ENCODE results near the gene ABCC3.

The ABCC3 gene

GRCh38 chr17:50630524-50631194, 4.0 kb upstream of the ABCC3 start:
- no peak for DNase-seq

GRCh38 chr17:50631195-50631907, 3.3 kb upstream of the ABCC3 start:
- DNase-seq = peak; percentile 65

- no peak for DNase-seq
These were observed 2.6 kb upstream of the ABCC3 start for GRCh38 chr17:50631908-50632571.

GRCh38 chr17:50632637-50633036, 2.0 kb upstream of the ABCC3 start:
- DNase-seq = no peak

GRCh38 chr17:50633683-50634082, 998 bp upstream of the ABCC3 start:
- DNase-seq = no peak

GRCh38 chr17:50634915-50635731, 442 bp downstream of the ABCC3 start:
- DNase-seq = no peak

- no peak for DNase-seq
These were observed 976 bp downstream of the ABCC3 start for GRCh38 chr17:50635732-50635981.

- DNase-seq = no peak
These were observed 1.5 kb downstream of the ABCC3 start for GRCh38 chr17:50635982-50636803.

- DNase-seq = no peak
These were observed 2.1 kb downstream of the ABCC3 start for GRCh38 chr17:50636804-50637195.

GRCh38 chr17:50637829-50638605, 3.3 kb downstream of the ABCC3 start:
- no peak for DNase-seq

- DNase-seq = no peak
These were observed 3.9 kb downstream of the ABCC3 start for GRCh38 chr17:50638606-50638965.

GRCh38 chr17:50638966-50639713, 4.5 kb downstream of the ABCC3 start:
- DNase-seq = peak; percentile 99

GRCh38 chr17:50640686-50641351, 6.1 kb downstream of the ABCC3 start:
- DNase-seq = peak; percentile 45

GRCh38 chr17:50641357-50641756, 6.7 kb downstream of the ABCC3 start:
- DNase-seq = no peak

GRCh38 chr17:50642071-50642721, 7.5 kb downstream of the ABCC3 start:
- no peak for DNase-seq

GRCh38 chr17:50642722-50643656, 8.3 kb downstream of the ABCC3 start:
- no peak for DNase-seq

GRCh38 chr17:50645748-50646682, 11.3 kb downstream of the ABCC3 start:
- DNase-seq = no peak

- no peak for DNase-seq
These were observed 12.5 kb downstream of the ABCC3 start for GRCh38 chr17:50647187-50647586.
